NCI-H1436 treated with DMSO at 0.1 percent for 48 hours (cell line): ENCODE data around the gene PTBP1.
"Not testable (repeated sequence)": the region's sequence is repeated elsewhere in the genome, so short reads cannot be mapped to it uniquely, and the experiment has no call there.

Experiments
- DNase-seq: peaks from one replicate; lab custom pipeline; 2025; lab: John Stamatoyannopoulos, UW

The PTBP1 gene

GRCh38 chr19:829129-829758 is 32.0 kb downstream of the PTBP1 start:
- DNase-seq = no peak

DNA sequence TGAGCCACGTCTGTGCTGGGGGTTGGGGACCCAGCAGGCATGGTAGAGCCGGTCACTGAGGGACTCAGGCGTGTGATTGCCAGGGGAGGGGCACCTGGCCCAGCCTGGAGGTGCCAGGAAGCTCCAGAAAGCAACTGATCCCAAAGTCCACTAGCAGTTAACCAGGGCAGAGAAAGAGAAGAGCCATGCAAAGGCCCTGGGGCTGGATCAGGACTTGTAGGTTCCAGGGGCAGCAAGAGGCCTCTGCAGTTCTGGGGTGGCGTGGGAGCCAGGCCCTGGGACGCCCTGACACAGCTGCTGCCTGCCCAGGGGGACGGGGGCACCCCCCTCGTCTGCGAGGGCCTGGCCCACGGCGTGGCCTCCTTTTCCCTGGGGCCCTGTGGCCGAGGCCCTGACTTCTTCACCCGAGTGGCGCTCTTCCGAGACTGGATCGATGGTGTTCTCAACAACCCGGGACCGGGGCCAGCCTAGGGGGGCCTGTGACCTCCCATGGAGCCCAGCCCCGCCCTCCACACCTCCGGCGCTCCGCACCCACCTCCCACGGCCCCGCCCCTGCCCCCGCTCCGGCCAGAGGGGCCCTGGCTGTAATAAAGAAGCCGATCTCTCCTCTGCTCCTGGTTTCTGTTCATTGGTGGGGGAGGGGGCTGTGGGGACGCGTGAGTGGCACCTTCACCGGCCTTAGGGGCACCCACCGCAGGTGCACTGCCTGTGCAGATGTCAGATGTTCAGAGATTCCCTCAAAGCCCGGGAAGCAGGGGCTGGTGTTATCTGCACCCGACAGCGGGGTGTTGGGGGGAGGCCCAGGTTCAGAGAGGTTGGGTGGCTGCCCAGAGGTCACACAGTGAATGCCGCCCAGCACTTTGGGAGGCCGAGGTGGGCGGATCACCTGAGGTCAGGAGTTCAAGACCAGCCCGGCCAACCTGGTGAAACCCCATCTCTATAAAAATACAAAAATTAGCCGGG is 34.4 kb downstream of the PTBP1 start:
- DNase-seq = no peak

GRCh38 chr19:834216-834615 is 37.0 kb downstream of the PTBP1 start:
- no peak for DNase-seq

DNA sequence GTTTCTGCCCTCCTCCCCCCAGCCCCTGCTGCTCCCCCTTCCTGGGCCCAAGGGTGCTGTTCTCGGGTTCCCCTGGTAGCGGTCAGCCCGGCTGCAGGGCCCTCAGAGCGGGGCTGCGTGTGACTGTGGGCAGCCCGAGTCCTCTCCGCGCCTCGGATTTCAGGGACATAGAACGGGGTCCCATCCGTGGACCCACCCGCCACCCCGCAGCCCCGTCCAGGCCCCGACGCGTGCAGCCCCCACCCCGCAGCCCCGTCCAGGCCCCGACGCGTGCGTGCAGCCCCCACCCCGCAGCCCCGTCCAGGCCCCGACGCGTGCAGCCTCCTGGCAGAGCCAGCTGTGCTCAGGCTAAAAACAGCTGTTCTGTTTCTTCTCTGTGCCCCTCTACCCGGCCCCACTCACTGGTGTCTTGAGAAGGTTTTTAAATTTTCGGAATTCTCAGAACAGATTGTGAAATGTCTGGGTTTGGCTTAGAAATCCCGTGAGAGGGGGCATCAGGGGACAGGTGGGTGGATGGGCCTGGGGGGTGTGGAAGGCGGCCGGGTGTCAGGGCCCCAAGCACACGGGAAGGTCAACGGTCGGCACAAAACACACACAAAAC is 38.1 kb downstream of the PTBP1 start:
- DNase-seq = no peak

GRCh38 chr19:840519-841206 is 43.4 kb downstream of the PTBP1 start, which contains the start of gene PRTN3:
TSS of gene PRTN3 (plus strand) at chr19:840999. CDS start at chr19:841009, 10 bp downstream.
- no peak for DNase-seq

- not testable (repeated sequence) for DNase-seq
Measured at GRCh38 chr19:842802-843179, 45.5 kb downstream of the PTBP1 start.

DNA sequence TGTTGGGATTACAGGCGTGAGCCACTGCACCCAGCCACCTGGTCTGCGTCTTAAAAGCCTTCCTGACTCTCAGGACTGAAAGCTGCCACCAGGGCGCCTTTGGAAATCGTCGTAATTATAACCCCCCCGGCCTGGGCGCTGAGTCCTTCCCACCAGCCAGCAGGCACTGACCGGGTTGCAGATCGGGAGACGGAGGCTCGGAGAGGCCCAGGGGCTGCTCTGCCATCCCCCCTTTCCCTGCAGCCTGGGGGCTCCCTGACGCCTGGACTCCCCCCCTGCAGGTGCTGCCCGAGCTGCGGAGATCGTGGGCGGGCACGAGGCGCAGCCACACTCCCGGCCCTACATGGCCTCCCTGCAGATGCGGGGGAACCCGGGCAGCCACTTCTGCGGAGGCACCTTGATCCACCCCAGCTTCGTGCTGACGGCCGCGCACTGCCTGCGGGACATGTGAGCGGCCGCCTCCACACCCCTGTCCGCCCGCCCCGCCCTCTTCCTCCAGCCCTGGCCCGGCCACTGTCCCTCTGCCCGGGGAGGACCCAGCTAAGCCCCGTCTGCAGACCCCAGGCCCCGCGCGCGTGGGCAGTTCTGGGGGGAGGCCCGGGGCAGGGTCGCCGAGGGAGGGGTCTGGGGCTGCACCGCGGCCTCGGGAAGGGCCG is 46.1 kb downstream of the PTBP1 start:
- no peak for DNase-seq

GRCh38 chr19:843836-844545 is 46.7 kb downstream of the PTBP1 start:
- DNase-seq = no peak

DNA sequence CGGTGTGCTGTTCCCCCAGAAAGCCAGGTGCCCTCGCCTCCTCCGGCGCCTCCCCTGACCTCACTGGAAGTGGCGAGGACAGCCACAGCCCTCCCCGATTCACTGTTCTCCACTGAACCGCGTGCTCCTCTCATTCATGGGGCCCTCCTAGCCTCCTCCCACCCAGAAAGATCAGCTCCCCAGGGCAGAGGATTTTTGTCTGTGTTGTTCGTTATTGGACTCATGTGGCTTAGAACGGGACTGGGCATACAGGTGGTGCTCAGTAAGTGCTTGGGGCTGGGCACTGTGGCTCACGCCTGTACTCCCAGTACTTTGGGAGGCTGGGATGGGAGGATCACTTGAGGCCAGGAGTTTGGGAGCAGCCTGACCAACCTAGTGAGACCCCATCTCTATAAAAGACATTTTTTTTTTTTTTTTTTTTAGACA is 47.3 kb downstream of the PTBP1 start:
- no peak for DNase-seq

DNA sequence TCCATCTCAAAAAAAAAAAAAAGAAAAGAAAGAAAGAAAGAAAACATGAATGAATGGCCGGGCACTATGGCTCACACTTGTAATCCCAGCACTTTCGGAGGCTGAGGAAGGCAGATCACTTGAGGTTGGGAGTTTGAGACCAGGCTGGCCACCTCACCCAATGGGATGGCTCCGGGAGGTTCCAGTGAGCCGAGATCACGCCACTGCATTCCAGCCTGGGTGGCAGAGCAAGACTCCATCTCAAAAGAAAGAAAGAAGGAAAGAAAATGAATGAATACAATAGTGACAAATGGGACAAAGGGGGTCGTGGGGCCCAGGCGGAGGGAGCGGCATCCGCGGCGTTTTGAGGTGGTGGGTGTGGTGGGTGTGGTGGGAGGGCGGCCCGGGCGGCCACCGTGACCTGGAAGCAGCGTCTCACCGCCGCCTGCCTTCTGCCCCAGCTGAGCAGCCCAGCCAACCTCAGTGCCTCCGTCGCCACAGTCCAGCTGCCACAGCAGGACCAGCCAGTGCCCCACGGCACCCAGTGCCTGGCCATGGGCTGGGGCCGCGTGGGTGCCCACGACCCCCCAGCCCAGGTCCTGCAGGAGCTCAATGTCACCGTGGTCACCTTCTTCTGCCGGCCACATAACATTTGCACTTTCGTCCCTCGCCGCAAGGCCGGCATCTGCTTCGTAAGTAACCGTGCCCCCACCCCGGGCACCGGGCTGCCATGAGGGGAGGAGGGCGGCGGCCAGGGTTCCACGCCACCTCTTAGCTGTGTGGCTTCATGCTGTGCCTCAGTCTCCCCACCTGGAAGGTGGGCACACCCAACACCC is 48.7 kb downstream of the PTBP1 start:
- DNase-seq = no peak

GRCh38 chr19:848386-848921 is 51.2 kb downstream of the PTBP1 start:
- DNase-seq = no peak

GRCh38 chr19:849195-849594 is 51.9 kb downstream of the PTBP1 start:
- DNase-seq = not testable (repeated sequence)

GRCh38 chr19:850221-850978 is 53.1 kb downstream of the PTBP1 start:
- no peak for DNase-seq

DNA sequence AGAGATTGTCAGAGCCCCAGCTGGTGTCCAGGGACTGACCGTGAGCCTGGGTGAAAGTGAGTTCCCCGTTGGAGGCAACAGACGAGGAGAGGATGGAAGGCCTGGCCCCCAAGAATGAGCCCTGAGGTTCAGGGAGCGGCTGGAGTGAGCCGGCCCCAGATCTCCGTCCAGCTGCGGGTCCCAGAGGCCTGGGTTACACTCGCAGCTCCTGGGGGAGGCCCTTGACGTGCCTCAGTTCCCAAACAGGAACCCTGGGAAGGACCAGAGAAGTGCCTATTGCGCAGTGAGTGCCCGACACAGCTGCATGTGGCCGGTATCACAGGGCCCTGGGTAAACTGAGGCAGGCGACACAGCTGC is 53.7 kb downstream of the PTBP1 start:
- no peak for DNase-seq

DNA sequence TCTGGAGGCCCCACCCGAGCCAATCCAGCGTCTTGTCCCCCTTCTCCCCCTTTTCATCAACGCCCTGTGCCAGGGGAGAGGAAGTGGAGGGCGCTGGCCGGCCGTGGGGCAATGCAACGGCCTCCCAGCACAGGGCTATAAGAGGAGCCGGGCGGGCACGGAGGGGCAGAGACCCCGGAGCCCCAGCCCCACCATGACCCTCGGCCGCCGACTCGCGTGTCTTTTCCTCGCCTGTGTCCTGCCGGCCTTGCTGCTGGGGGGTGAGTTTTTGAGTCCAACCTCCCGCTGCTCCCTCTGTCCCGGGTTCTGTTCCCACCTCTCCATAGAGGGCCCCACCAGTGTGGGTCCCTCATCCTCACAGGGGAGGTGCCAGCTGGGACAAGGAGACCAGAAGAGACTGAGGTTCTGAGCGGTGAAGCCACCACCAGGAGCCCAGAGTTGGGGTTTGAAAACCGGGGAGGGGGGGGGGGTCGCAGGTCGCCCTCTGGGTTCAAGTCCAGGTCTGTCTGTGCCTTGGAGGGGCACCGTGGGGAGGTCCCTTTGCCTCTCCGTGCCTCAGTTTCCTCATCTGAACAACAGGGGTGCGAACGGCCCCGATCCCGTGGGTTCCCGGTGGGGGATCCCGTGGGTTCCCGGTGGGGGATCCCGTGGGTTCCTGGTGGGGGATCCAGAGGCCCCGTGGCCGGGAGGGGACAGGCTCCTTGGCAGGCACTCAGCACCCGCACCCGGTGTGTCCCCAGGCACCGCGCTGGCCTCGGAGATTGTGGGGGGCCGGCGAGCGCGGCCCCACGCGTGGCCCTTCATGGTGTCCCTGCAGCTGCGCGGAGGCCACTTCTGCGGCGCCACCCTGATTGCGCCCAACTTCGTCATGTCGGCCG is 55.1 kb downstream of the PTBP1 start, which contains the start of gene ELANE:
Gene ELANE (plus strand): TSS at position 168 of the 878 bp plus-strand sequence. CDS start 26 bp downstream, at position 194.
- no peak for DNase-seq

GRCh38 chr19:853014-853585 is 55.8 kb downstream of the PTBP1 start:
- no peak for DNase-seq

DNA sequence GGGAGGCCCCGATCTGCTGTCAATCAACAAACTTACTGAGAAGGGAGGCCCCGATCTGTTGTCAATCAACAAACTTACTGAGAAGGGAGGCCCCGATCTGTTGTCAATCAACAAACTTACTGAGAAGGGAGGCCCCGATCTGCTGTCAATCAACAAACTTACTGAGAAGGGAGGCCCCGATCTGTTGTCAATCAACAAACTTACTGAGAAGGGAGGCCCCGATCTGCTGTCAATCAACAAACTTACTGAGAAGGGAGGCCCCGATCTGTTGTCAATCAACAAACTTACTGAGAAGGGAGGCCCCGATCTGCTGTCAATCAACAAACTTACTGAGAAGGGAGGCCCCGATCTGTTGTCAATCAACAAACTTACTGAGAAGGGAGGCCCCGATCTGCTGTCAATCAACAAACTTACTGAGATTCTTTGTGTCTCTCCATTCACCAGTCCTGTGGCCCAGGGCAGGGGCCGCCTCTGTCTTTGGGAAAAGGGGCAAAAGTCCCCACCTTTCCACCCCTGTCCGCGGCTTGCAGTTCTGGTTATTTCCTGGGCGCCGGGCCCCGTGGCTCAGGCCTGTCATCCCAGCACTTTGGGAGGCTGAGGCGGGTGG is 56.5 kb downstream of the PTBP1 start:
- DNase-seq = not testable (repeated sequence)
